HL-60 (cell line): Measurements from ENCODE around the gene DTNA.
A peak's percentile ranks its signal among the peaks of the same experiment; 100 is the strongest.
"Not testable (repeated sequence)": the region's sequence is repeated elsewhere in the genome, so short reads cannot be mapped to it uniquely, and the experiment has no call there.

Experiments used
- DNase-seq, 2 experiments: peaks; one replicate each; pipeline ENCODE4 v3.0.0-alpha.2; 2010 to 2020; ENCODE audit warnings: low read depth in 1 of 2, low spot score in 1 of 2
- H3K27ac ChIP-seq: fragments of 250-450 bp; sonication (Bioruptor Pico); replicated peaks from 2 replicates; pipeline ENCODE4 v1.5.1; 2020; ENCODE audit warnings: mild to moderate bottlenecking, moderate library complexity
- H3K27me3 ChIP-seq: fragments of 250-450 bp; sonication (Bioruptor Pico); 2 replicates; pipeline ENCODE4 v1.5.1; 2021; ENCODE audit warnings: mild to moderate bottlenecking, moderate library complexity; ENCODE audit not compliant: insufficient read depth, poor library complexity, severe bottlenecking
- H3K4me3 ChIP-seq: replicated peaks from 2 replicates; pipeline ENCODE4 v1.5.1; 2011; ENCODE audit warnings: mild to moderate bottlenecking, control low read depth, low read length; ENCODE audit not compliant: insufficient read depth
- GABPA ChIP-seq: IDR thresholded peaks from 2 replicates; pipeline ENCODE4 v1.6.1; 2012; ENCODE audit warnings: low read depth
- POLR2AphosphoS5 ChIP-seq: IDR thresholded peaks from 2 replicates; pipeline ENCODE4 v1.6.1; 2012; ENCODE audit warnings: low read depth
- SPI1 ChIP-seq: IDR thresholded peaks from 2 replicates; pipeline ENCODE4 v1.6.1; 2012; ENCODE audit warnings: low read depth, mild to moderate bottlenecking, borderline replicate concordance
- TF ChIP-seq, protein P1 (sequence below): IDR thresholded peaks from 2 replicates; pipeline ENCODE4 v1.6.1; 2012; ENCODE audit warnings: low read depth; ENCODE audit not compliant: insufficient replicate concordance
- TF ChIP-seq, protein P2 (sequence below): IDR thresholded peaks from one replicate; pipeline ENCODE4 v1.5.1; 2011; ENCODE audit warnings: low read length, control low read depth, inconsistent platforms; ENCODE audit not compliant: insufficient read depth

Gene DTNA

DNA sequence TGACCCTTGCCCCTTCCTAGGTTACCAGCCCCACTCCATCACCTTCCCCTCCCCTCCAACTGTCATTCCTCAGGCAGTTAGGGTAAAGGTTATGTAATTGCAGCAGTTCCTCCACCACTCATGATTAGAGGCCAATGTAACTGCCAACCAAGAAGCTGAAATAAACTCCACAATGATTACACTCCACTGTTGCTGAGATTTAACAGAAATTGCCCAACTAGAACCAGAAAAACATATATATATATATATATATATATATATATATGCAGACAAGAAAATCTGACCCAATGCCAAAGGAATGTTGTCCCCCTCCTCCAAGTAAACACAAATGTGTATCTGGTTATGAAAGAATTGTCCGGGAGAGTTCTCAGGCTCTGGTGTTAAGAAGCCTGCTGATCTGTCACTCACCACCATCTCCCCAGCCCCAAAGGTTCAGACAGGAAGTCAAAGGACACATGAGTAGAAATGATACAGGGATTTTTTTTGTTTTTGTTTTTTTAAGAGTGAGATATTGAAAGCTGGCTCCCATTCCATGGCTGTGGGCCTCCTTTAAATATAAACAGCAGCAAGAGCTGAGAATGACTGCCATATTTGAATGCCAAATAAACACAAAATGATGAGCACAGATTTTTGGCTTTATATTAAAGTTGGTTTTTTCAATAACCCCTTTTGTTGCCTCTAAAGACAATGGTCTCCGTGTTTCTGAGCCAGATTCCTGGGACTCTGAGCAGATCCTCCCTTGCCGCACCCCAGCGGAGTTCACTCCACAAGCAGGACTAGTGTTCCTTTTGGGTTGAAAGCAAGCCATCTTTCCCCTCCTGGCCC lies 204.0 kb downstream of the DTNA start:
- Histone ChIP-seq H3K27me3 (no peaks in the 10 kb centered on the region), H3K27ac (no peak overlapping the region), H3K4me3 (no peak overlapping the region)
- DNase-seq: peak; percentile 21 to 50
- TF ChIP-seq, protein P1, sequence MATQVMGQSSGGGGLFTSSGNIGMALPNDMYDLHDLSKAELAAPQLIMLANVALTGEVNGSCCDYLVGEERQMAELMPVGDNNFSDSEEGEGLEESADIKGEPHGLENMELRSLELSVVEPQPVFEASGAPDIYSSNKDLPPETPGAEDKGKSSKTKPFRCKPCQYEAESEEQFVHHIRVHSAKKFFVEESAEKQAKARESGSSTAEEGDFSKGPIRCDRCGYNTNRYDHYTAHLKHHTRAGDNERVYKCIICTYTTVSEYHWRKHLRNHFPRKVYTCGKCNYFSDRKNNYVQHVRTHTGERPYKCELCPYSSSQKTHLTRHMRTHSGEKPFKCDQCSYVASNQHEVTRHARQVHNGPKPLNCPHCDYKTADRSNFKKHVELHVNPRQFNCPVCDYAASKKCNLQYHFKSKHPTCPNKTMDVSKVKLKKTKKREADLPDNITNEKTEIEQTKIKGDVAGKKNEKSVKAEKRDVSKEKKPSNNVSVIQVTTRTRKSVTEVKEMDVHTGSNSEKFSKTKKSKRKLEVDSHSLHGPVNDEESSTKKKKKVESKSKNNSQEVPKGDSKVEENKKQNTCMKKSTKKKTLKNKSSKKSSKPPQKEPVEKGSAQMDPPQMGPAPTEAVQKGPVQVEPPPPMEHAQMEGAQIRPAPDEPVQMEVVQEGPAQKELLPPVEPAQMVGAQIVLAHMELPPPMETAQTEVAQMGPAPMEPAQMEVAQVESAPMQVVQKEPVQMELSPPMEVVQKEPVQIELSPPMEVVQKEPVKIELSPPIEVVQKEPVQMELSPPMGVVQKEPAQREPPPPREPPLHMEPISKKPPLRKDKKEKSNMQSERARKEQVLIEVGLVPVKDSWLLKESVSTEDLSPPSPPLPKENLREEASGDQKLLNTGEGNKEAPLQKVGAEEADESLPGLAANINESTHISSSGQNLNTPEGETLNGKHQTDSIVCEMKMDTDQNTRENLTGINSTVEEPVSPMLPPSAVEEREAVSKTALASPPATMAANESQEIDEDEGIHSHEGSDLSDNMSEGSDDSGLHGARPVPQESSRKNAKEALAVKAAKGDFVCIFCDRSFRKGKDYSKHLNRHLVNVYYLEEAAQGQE: no peak
- TF ChIP-seq, protein P2, sequence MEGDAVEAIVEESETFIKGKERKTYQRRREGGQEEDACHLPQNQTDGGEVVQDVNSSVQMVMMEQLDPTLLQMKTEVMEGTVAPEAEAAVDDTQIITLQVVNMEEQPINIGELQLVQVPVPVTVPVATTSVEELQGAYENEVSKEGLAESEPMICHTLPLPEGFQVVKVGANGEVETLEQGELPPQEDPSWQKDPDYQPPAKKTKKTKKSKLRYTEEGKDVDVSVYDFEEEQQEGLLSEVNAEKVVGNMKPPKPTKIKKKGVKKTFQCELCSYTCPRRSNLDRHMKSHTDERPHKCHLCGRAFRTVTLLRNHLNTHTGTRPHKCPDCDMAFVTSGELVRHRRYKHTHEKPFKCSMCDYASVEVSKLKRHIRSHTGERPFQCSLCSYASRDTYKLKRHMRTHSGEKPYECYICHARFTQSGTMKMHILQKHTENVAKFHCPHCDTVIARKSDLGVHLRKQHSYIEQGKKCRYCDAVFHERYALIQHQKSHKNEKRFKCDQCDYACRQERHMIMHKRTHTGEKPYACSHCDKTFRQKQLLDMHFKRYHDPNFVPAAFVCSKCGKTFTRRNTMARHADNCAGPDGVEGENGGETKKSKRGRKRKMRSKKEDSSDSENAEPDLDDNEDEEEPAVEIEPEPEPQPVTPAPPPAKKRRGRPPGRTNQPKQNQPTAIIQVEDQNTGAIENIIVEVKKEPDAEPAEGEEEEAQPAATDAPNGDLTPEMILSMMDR: no peak
- TF ChIP-seq SPI1: no peak
- no peak for TF ChIP-seq POLR2AphosphoS5
- TF ChIP-seq GABPA: no peak

DNA sequence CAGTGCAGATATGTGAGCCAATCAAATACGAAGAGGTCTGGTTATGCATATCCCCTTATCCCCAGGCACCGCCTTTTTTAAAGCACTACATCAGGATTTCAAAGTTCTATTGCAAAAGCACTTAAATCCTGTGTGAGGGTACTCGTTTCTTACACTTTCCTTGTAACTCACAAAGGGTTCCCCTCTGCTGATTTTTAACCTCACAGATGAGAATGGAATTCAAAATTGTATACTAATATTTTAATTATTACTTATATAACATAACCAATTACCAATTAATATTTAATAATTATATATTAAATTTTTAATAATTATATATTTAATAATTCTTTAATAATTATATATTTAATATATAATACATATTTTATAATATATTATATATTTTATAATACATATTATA lies 204.9 kb downstream of the DTNA start:
- no peak for DNase-seq
- Histone ChIP-seq H3K27me3 (no peaks in the 10 kb centered on the region), H3K4me3 (no peak overlapping the region), H3K27ac (no peak overlapping the region)
- TF ChIP-seq SPI1 (no peak), GABPA (no peak), POLR2AphosphoS5 (no peak)
- TF ChIP-seq, protein P1: no peak
- TF ChIP-seq, protein P2: no peak

DNA sequence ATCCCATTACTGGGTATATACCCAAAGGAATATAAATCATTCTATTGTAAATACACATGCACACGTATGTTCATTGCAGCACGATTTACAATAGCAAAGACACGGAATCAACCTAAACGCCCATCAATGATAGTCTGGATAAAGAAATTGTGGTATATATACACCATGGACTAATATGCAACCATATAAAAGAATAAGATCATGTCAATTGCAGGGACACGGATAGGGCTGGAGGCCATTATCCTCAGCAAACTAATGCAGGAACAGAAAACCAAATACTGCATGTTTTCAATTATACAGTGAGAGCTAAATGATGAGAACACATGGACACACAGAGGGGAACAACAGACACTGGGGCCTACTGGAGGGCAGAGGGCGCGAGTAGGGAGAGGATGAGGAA lies 206.4 kb downstream of the DTNA start:
- not testable (repeated sequence) for H3K27ac ChIP-seq, H3K4me3 ChIP-seq, DNase-seq

DNA sequence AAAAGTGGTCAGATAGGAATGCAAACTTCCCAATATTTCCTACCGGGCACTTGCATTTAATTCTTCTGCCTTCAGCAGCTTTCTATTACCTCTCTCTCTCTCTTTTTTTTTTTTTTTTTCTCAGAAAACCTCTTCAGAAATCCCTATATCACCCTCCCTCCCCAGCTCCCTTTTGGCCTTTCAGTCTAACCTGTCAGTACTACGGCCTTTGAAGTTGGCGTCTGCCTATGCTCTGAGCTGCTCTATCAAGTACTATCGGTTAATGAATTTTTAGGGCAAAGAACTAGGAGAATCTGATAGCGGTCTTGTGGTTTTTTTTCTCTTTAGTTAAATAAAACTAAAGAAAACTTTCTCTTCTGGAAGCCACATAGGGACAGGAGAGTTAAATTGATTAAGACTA lies 208.8 kb downstream of the DTNA start:
- TF ChIP-seq SPI1 (no peak), GABPA (no peak), POLR2AphosphoS5 (no peak)
- TF ChIP-seq, protein P1: no peak
- TF ChIP-seq, protein P2: no peak

More for the DNA sequence above, 206.4 kb downstream of the DTNA start:
- H3K27me3 ChIP-seq: not testable (repeated sequence)

More for the DNA sequence above, 208.8 kb downstream of the DTNA start:
- no peak for DNase-seq
- Histone ChIP-seq H3K4me3 (no peak overlapping the region), H3K27ac (no peak overlapping the region), H3K27me3 (no peaks in the 10 kb centered on the region)
